B cell (primary cell): ENCODE data around the gene PARK7. TPM values are rescaled to one million over a fixed set of nuclear protein-coding genes. Genes with fewer than 3 reads are reported as not detected.

Experiments
- ATAC-seq: fragments of 200-7000 bp; cut with Tn5 transposase; one replicate; pipeline ENCODE4 v1.10.0; 2021; ENCODE audit warnings: low read depth, mild to moderate bottlenecking, moderate number of reproducible peaks, moderate library complexity
- CTCF ChIA-PET: fragments of 350-600 bp; sonication (Branson Sonifier 250); formaldehyde crosslinking; loops from one replicate; lab custom pipeline; 2021; ENCODE audit warnings: antibody characterized with exemption, inconsistent platforms; lab: Charles Lee
- POLR2A ChIA-PET: fragments of 350-600 bp; sonication (Branson Sonifier 250); formaldehyde crosslinking; loops from one replicate; lab custom pipeline; 2021; ENCODE audit warnings: antibody characterized with exemption; lab: Charles Lee
- DNase-seq: peaks from one replicate; pipeline ENCODE4 v3.0.0; 2013
- H2AFZ ChIP-seq: 2 replicates; pipeline ENCODE4 v1.6.1; 2012; ENCODE audit warnings: mild to moderate bottlenecking, low read depth, low read length; ENCODE audit not compliant: insufficient read depth, poor library complexity, severe bottlenecking
- H3K27ac ChIP-seq, 2 donors: 1 replicate in 1 of 2; 2 replicates in 1 of 2; pipeline ENCODE4 v1.5.1; 2012 to 2013; ENCODE audit warnings: low read length in 2 of 2, mild to moderate bottlenecking in 2 of 2, moderate library complexity in 1 of 2
- H3K27me3 ChIP-seq, 4 experiments: fragments of 200-600 bp in 1 of 4; sonication (generic) in 1 of 4; replicated peaks in 1 of 4; 1 replicate in 2 of 4; 2 replicates in 2 of 4; pipeline versions ENCODE4 v1.6.1 to v1.7.0; 2013 to 2016; ENCODE audit warnings: low read length in 3 of 4, mild to moderate bottlenecking in 2 of 4, mixed read lengths in 1 of 4, moderate library complexity in 1 of 4; ENCODE audit not compliant: insufficient read depth in 4 of 4, control insufficient read depth in 3 of 4; ENCODE audit errors: control extremely low read depth in 1 of 4
- H3K36me3 ChIP-seq, 2 experiments: replicated peaks in 1 of 2; 1 replicate in 1 of 2; 2 replicates in 1 of 2; pipeline versions ENCODE4 v1.6.1 to v1.7.1; 2013; ENCODE audit warnings: low read length in 1 of 2; ENCODE audit not compliant: insufficient read depth in 2 of 2, control insufficient read depth in 1 of 2; ENCODE audit errors: control extremely low read depth in 1 of 2, extremely low read depth in 1 of 2
- H3K4me1 ChIP-seq, 2 donors: fragments of 200-600 bp in 1 of 2; sonication (generic) in 1 of 2; 1 replicate in 1 of 2; 2 replicates in 1 of 2; pipeline versions ENCODE4 v1.5.1 to v1.6.1; 2013 to 2017; ENCODE audit warnings: low read length in 2 of 2; ENCODE audit not compliant: control insufficient read depth in 2 of 2, insufficient read depth in 2 of 2
- H3K4me2 ChIP-seq: replicated peaks from 2 replicates; pipeline ENCODE3; 2012; ENCODE audit warnings: mild to moderate bottlenecking, low read depth, low read length; ENCODE audit not compliant: poor library complexity, severe bottlenecking
- H3K4me3 ChIP-seq, 5 experiments: fragments of 200-600 bp in 1 of 5; sonication (generic) in 1 of 5; 1 replicate in 3 of 5; 2 replicates in 2 of 5; pipeline versions ENCODE4 v1.5.1 to v1.7.0; 2011 to 2016; ENCODE audit warnings: low read length in 4 of 5, mild to moderate bottlenecking in 4 of 5, low read depth in 2 of 5, control low read depth in 1 of 5, moderate library complexity in 1 of 5; ENCODE audit not compliant: insufficient read depth in 1 of 5; ENCODE audit errors: control extremely low read depth in 1 of 5, extremely low read depth in 1 of 5
- H3K79me2 ChIP-seq: fragments of 200-600 bp; sonication (generic); one replicate; pipeline ENCODE4 v1.6.0; 2016; ENCODE audit warnings: low read length; ENCODE audit not compliant: control insufficient read depth, insufficient read depth
- H3K9ac ChIP-seq: fragments of 200-600 bp; sonication (generic); 2 replicates; pipeline ENCODE4 v1.6.1; 2017; ENCODE audit warnings: mild to moderate bottlenecking, low read length, moderate library complexity
- H3K9me3 ChIP-seq, 3 donors: one replicate each; pipeline versions ENCODE4 v1.6.1 to v1.7.1; 2013; ENCODE audit warnings: low read length in 2 of 3; ENCODE audit not compliant: control insufficient read depth in 2 of 3, insufficient read depth in 1 of 3; ENCODE audit errors: control extremely low read depth in 1 of 3
- H4K20me1 ChIP-seq: 2 replicates; pipeline ENCODE4 v1.6.0; 2012; ENCODE audit warnings: mild to moderate bottlenecking, low read length; ENCODE audit not compliant: insufficient read depth, control insufficient read depth, poor library complexity, severe bottlenecking
- H3K27ac Mint-ChIP-seq: one replicate; pipeline ENCODE4 v1.8.0; 2021; ENCODE audit warnings: mixed read lengths
- H3K27me3 Mint-ChIP-seq: one replicate; pipeline ENCODE4 v1.8.0; 2021; ENCODE audit warnings: mixed read lengths
- H3K4me1 Mint-ChIP-seq: one replicate; pipeline ENCODE4 v1.8.0; 2021; ENCODE audit warnings: mixed read lengths
- H3K4me3 Mint-ChIP-seq: one replicate; pipeline ENCODE4 v1.8.0; 2021; ENCODE audit warnings: mixed read lengths
- H3K9me3 Mint-ChIP-seq: one replicate; pipeline ENCODE4 v1.8.0; 2022; ENCODE audit warnings: mixed read lengths; ENCODE audit not compliant: insufficient read depth
- CTCF ChIP-seq: fragments of 200-600 bp; IDR thresholded peaks from one replicate; pipeline ENCODE4 v1.8.0; 2022; ENCODE audit warnings: antibody characterized with exemption, mild to moderate bottlenecking
- EZH2 ChIP-seq: IDR thresholded peaks from 2 replicates; pipeline ENCODE4 v1.6.1; 2012; ENCODE audit warnings: borderline replicate concordance, low read depth, mild to moderate bottlenecking, moderate library complexity, low read length; ENCODE audit not compliant: insufficient read depth, poor library complexity, severe bottlenecking
- WGBS: methylation state at CpG from one replicate; pipeline ENCODE4 v1.1.5; 2013; ENCODE audit warnings: missing lambda C conversion rate; ENCODE audit not compliant: insufficient coverage; 5-methylcytosine and 5-hydroxymethylcytosine counted together
- intact Hi-C: fragments of 100-400 bp; cut with micrococcal nuclease; formaldehyde crosslinking; loops from one replicate; pipeline ENCODE4 v1.10.0; 2022
- polyA plus RNA-seq: library from polyadenylated mRNA; depleted of rRNA; stranded (reverse); fragments of >200 nt; gene quantifications from 2 replicates; pipeline ENCODE4 v1.2.3, GENCODE V29; 2012
- total RNA-seq, 2 donors: library from RNA; stranded (reverse); fragments of 120-200 nt in 1 of 2; gene quantifications; 1 replicate in 1 of 2; 2 replicates in 1 of 2; pipeline versions ENCODE4 v1.2.3 to v1.2.4, GENCODE V29; 2013 to 2022

Gene PARK7
- total and polyA plus RNA-seq, 2 donors (not counting 1 experiment from before 2014, with no cell fraction given): 63.9 to 118 TPM

DNA sequence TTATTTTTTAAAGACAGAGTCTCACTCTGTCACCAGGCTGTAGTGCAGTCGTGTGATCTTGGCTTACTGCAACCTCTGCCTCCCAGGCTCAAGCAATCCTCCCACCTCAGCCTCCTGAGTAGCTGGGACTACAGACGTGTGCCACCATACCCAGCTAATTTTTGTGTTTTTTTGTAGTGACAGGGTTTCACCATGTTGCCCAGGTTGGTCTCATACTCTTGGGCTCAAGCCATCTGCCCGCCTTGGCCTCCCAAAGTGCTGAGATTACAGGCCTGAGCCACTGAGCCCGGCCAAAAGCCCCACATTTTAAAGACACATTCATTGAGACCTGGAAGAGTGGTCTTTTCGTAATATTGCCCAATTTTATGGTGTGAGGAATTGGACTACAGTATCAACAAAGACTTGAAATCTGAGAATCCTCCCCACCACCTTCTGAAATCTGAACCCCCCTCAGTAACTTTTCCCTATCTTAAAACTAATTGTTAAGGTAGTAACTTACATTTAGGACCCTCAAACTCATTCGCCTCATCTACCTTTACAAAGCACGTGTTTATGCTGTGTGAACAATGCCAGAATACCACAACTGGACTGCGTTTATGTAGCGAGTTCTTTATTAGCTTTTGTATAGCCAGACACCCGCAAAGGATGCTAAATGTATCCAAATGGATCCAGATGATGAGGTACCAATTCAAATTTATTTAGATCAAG, 61.9 kb downstream of the PARK7 start:
- no peak for ATAC-seq
- H3K79me2 ChIP-seq: no peaks in the 10 kb centered on the region
- Mint-ChIP-seq H3K27me3 (peaks cover 29% of the 10 kb centered on the region), H3K4me3 (no peak overlapping the region), H3K27ac (no peak overlapping the region), H3K4me1 (peaks cover 14% of the 10 kb centered on the region), H3K9me3 (no peaks in the 10 kb centered on the region)
- no peak overlapping the region for H3K9ac ChIP-seq
- peaks cover 15 to 16% of the 10 kb centered on the region in 2 donors for H3K4me1 ChIP-seq
- TF ChIP-seq CTCF: no peak
- no peak for TF ChIP-seq EZH2
- intact Hi-C loops: no loop called here
- no peaks in the 10 kb centered on the region for H4K20me1 ChIP-seq
- DNase-seq: no peak
- no peak overlapping the region for H2AFZ ChIP-seq
- ChIA-PET POLR2A (no interaction called here), CTCF (interaction anchor here (0.9 to 1.4 kb wide), 2 partner anchors 8 to 48 kb away, joined by 3 to 4 read pairs; no protein-coding TSS in a partner anchor)
- 78% methylated on average over 2 of the region's 10 CpGs for WGBS
- peaks cover 5 to 25% (median 15%) of the 10 kb centered on the region in 4 experiments for H3K27me3 ChIP-seq
- H3K36me3 ChIP-seq: no peaks in the 10 kb centered on the region
- H3K4me2 ChIP-seq: no peak overlapping the region
- no peak overlapping the region for H3K27ac ChIP-seq
- peaks cover 0 to 6% (median 1%) of the 10 kb centered on the region in 3 donors for H3K9me3 ChIP-seq
- no peak overlapping the region for H3K4me3 ChIP-seq

DNA sequence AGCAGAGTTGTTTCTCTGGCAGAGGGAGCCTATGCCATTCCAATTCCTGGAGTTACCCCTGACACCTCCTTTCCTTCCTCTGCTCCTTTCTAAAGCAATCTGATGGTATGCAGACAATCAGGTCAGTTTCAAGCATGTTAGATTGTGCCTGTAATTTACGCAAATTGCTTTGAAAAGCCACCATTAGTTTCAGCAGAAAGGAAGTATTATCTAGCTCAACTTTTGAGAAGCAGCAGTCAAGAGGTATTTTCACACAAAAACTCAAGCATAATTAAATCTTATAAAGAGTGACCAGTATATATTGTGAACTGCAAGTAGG, 62.4 kb downstream of the PARK7 start:
- WGBS: no CpG with 5 or more reads among the region's 1 CpG
- POLR2A ChIA-PET: no interaction called here
- H3K36me3 ChIP-seq: no peaks in the 10 kb centered on the region
- H2AFZ ChIP-seq: no peak overlapping the region
- Mint-ChIP-seq H3K9me3 (no peaks in the 10 kb centered on the region), H3K4me3 (no peak overlapping the region), H3K4me1 (peaks cover 14% of the 10 kb centered on the region), H3K27me3 (peaks cover 25% of the 10 kb centered on the region), H3K27ac (no peak overlapping the region)
- no peaks in the 10 kb centered on the region for H3K79me2 ChIP-seq
- DNase-seq: no peak
- no peak overlapping the region for H3K27ac ChIP-seq
- no peak overlapping the region for H3K9ac ChIP-seq
- H3K4me2 ChIP-seq: no peak overlapping the region
- CTCF ChIA-PET: interaction anchor here (0.9 to 1.4 kb wide), 2 partner anchors 9 to 49 kb away, joined by 3 to 4 read pairs; no protein-coding TSS in a partner anchor
- intact Hi-C loops: no loop called here
- peaks cover 15 to 16% of the 10 kb centered on the region in 2 donors for H3K4me1 ChIP-seq
- H3K4me3 ChIP-seq: no peak overlapping the region
- H3K9me3 ChIP-seq: peaks cover 0 to 6% (median 1%) of the 10 kb centered on the region in 3 donors
- peaks cover 5 to 25% (median 14%) of the 10 kb centered on the region in 4 experiments for H3K27me3 ChIP-seq
- H4K20me1 ChIP-seq: no peaks in the 10 kb centered on the region
- ATAC-seq: no peak
- no peak for TF ChIP-seq EZH2
- TF ChIP-seq CTCF: no peak
